HFFc6 (cell line): ENCODE results near the gene IGSF9. TPM values are rescaled to one million over a fixed set of nuclear protein-coding genes. Genes with fewer than 3 reads are reported as not detected.

Source experiments
- DNase-seq: peaks from one replicate; pipeline ENCODE4 v3.0.0-alpha.2; 2018
- H3K27ac Mint-ChIP-seq: 2 replicates; pipeline ENCODE4 v1.8.0; 2020; ENCODE audit warnings: mild to moderate bottlenecking, mixed read lengths
- H3K27me3 Mint-ChIP-seq: 2 replicates; pipeline ENCODE4 v1.8.0; 2021; ENCODE audit warnings: mild to moderate bottlenecking, moderate library complexity, mixed read lengths; ENCODE audit not compliant: insufficient read depth
- H3K36me3 Mint-ChIP-seq: 2 replicates; pipeline ENCODE4 v1.8.0; 2021; ENCODE audit warnings: low read depth, mixed read lengths
- H3K4me1 Mint-ChIP-seq: 2 replicates; pipeline ENCODE4 v1.8.0; 2020; ENCODE audit warnings: low read depth, mixed read lengths
- H3K4me3 Mint-ChIP-seq: 2 replicates; pipeline ENCODE4 v1.8.0; 2020; ENCODE audit warnings: mild to moderate bottlenecking, moderate library complexity, mixed read lengths
- H3K9me3 Mint-ChIP-seq: 2 replicates; pipeline ENCODE4 v1.8.0; 2020; ENCODE audit warnings: mild to moderate bottlenecking, mixed read lengths
- microRNA-seq: library from miRNA; unstranded; fragments of <30 nt; microRNA quantifications from one replicate; pipeline ENCODE4, GENCODE V29; 2019
- total RNA-seq, 6 experiments: library from RNA; stranded (reverse); fragmentation: NEBNext Ultra II Directional; extraction: Animal tissue kit (Norgen Biotek cat#: 25700); gene quantifications; 2 replicates in 1 of 6; 3 replicates in 5 of 6; pipeline ENCODE4 v1.2.3, GENCODE V29; 2021
- TF ChIP-seq, protein P1 (sequence below): fragments of 200-600 bp; sonication (generic); IDR thresholded peaks from 2 replicates; pipeline ENCODE4 v1.5.0; 2021; ENCODE audit warnings: antibody characterized with exemption, mild to moderate bottlenecking

The IGSF9 gene
- total RNA-seq, 6 experiments from 2014 or later, result not detected

DNA sequence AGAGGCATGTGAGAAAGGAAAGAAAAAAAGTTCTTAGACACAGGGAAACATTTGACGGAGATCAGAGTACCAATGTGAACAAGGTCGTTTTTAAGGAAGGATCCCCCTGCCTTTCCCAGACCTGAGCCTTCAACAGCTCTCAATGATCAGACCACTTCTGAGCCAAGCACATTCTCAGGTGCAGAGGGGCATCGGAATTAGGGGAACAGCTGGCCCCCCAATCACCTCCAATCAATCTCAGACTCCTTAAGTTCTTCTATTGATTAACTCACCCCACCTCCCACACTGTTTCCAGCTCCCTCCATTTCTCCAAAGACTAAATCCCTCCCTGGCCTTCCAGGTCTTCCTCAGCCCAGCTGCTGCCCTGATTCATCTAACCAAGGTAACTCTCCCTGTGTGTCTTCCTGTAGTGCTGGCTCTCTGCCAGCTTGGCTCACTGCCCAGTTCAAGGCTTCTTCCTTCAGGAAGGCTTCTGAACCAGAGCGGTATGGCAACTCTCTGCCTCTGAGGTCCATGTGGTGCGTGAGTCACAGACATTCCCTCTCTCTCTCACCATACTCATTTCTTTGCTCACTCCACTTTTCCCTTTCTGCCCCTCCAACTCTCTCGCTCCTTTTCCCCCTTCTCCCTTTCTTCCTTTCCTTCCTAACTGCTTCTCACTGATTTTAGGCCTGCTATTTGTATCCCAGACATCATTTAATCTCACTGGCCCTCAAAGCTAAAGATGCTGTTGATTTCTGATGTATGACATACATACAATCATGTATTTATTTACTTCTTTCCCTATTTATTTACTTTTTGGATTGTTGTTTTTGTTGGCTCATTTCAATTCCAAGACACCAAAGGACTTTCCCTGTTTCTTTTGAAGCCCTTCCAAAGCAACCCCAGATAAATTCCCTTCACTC is 63.5 kb downstream of the IGSF9 start:
- H3K4me3 Mint-ChIP-seq, result no peak overlapping the region
- peaks cover 15% of the 10 kb centered on the region for H3K36me3 Mint-ChIP-seq
- peaks cover 2% of the 10 kb centered on the region; the same call in 1 of the 2 replicates for H3K27me3 Mint-ChIP-seq
- DNase-seq, result peak; percentile 96
- H3K27ac Mint-ChIP-seq, result no peak overlapping the region
- no peaks in the 10 kb centered on the region for H3K9me3 Mint-ChIP-seq
- TF ChIP-seq, protein P1, sequence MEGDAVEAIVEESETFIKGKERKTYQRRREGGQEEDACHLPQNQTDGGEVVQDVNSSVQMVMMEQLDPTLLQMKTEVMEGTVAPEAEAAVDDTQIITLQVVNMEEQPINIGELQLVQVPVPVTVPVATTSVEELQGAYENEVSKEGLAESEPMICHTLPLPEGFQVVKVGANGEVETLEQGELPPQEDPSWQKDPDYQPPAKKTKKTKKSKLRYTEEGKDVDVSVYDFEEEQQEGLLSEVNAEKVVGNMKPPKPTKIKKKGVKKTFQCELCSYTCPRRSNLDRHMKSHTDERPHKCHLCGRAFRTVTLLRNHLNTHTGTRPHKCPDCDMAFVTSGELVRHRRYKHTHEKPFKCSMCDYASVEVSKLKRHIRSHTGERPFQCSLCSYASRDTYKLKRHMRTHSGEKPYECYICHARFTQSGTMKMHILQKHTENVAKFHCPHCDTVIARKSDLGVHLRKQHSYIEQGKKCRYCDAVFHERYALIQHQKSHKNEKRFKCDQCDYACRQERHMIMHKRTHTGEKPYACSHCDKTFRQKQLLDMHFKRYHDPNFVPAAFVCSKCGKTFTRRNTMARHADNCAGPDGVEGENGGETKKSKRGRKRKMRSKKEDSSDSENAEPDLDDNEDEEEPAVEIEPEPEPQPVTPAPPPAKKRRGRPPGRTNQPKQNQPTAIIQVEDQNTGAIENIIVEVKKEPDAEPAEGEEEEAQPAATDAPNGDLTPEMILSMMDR, result no peak
- no peaks in the 10 kb centered on the region for H3K4me1 Mint-ChIP-seq

DNA sequence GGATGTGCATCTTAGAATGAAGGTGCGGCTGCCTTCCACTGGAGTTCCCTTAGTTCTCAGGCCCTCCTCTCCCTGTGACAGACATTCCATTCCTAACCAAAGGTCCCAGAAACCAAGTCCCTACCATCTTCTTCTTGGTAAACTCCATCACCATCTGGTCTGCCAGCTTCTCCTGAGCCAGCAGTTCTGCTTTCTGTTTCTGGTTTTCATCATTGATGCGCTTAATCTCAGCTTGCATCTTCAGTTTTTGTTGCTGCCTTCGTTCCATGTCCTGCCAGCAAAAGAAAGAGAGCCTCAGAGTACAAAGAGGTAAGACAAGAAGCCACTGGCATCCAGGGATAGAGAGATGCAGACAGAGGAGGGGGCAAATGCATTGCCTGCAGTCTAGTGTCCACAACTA is 65.0 kb downstream of the IGSF9 start:
- H3K4me1 Mint-ChIP-seq, result no peaks in the 10 kb centered on the region
- H3K27ac Mint-ChIP-seq, result no peak overlapping the region
- TF ChIP-seq, protein P1, result no peak
- H3K36me3 Mint-ChIP-seq, result peaks cover 21% of the 10 kb centered on the region
- no peak for DNase-seq
- H3K4me3 Mint-ChIP-seq, result no peak overlapping the region
- H3K27me3 Mint-ChIP-seq, result no peaks in the 10 kb centered on the region
- no peaks in the 10 kb centered on the region for H3K9me3 Mint-ChIP-seq

GRCh38 chr1:159879977-159880376 is 65.4 kb downstream of the IGSF9 start:
- Mint-ChIP-seq H3K27ac (no peak overlapping the region), H3K36me3 (peaks cover 21% of the 10 kb centered on the region), H3K27me3 (no peaks in the 10 kb centered on the region), H3K9me3 (no peaks in the 10 kb centered on the region), H3K4me1 (no peaks in the 10 kb centered on the region), H3K4me3 (no peak overlapping the region)
- DNase-seq, result peak; percentile 71
- TF ChIP-seq, protein P1, result no peak

DNA sequence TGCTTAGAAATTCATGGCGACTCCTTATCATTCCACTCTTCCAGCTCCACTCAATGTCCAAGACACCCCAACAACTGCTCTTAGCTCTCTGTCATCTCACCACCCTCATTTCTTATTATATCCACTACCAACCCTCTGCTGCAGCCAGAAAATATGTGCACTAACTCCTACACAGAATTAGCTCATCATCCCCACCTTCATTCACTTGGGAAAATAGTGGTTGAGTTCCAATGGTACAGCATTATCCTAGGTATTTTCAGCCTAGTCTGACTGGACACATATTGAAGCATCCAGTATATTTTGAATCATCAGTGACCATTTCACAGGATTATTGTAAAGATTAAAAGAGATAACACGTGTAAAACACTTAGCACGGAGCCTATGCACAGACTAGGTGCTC is 66.3 kb downstream of the IGSF9 start:
- Mint-ChIP-seq H3K27ac (no peak overlapping the region), H3K4me1 (no peaks in the 10 kb centered on the region), H3K9me3 (no peaks in the 10 kb centered on the region), H3K27me3 (no peaks in the 10 kb centered on the region), H3K36me3 (peaks cover 13% of the 10 kb centered on the region), H3K4me3 (no peak overlapping the region)
- DNase-seq, result no peak
- TF ChIP-seq, protein P1, result no peak

- DNase-seq, result no peak
- Mint-ChIP-seq H3K4me3 (no peak overlapping the region), H3K9me3 (no peaks in the 10 kb centered on the region), H3K27me3 (no peaks in the 10 kb centered on the region), H3K27ac (no peak overlapping the region), H3K36me3 (peaks cover 13% of the 10 kb centered on the region), H3K4me1 (no peaks in the 10 kb centered on the region)
- TF ChIP-seq, protein P1, result no peak
Observed at GRCh38 chr1:159877695-159878444, 67.5 kb downstream of the IGSF9 start.

Small RNA genes lying within 50 kb of the gene (microRNA-seq; reads per million reads assigned to microRNA genes)
- not detected for gene MIR4259

Other genes with a start within 250 kb of the IGSF9 start
- not detected for gene CRP, start 231.0 kb downstream of the IGSF9 start, total RNA-seq
- 10 to 100 TPM; 23.3 to 26.3 (median 23.5) TPM for gene DUSP23, start 164.7 kb downstream of the IGSF9 start, total RNA-seq
- not detected for gene FCRL6, start 143.3 kb downstream of the IGSF9 start, total RNA-seq
- under 1 TPM; 0.09 to 0.99 (median 0.40) TPM for gene SLAMF8, start 118.7 kb downstream of the IGSF9 start, total RNA-seq
- gene VSIG8, start 83.0 kb downstream of the IGSF9 start, total RNA-seq, result not detected
- 1 to 10 TPM in 4 of 6 experiments, under 1 TPM in 2; 0.94 to 2.5 (median 1.2) TPM for gene CFAP45, start 45.4 kb downstream of the IGSF9 start, total RNA-seq
- 100 to 1,000 TPM; 560 to 914 (median 815) TPM for gene TAGLN2, start 20.1 kb downstream of the IGSF9 start, total RNA-seq
- gene SLAMF9, start 8.6 kb upstream of the IGSF9 start, total RNA-seq, result under 1 TPM in 3 of 6 experiments, not detected in 3; 0.41 to 0.51 (median 0.46) TPM
- 1 to 10 TPM; 6.7 to 8.4 (median 7.7) TPM for gene PIGM, start 86.4 kb upstream of the IGSF9 start, total RNA-seq
- gene KCNJ10, start 124.5 kb upstream of the IGSF9 start, total RNA-seq, result not detected
- gene KCNJ9, start 135.9 kb upstream of the IGSF9 start, total RNA-seq, result not detected
- 10 to 100 TPM in 5 of 6 experiments, 1 to 10 TPM in 1; 9.6 to 12.9 (median 11.2) TPM for gene IGSF8, start 153.0 kb upstream of the IGSF9 start, total RNA-seq
- under 1 TPM in 5 of 6 experiments, not detected in 1; 0.09 to 0.17 (median 0.14) TPM for gene ATP1A2, start 170.1 kb upstream of the IGSF9 start, total RNA-seq
- gene ATP1A4, start 206.0 kb upstream of the IGSF9 start, total RNA-seq, result not detected
- under 1 TPM in 3 of 6 experiments, not detected in 3; 0.14 to 0.35 (median 0.19) TPM for gene CASQ1, start 245.0 kb upstream of the IGSF9 start, total RNA-seq